HG02840 (cell line): ENCODE results near the gene R3HDM4.
"Not testable (repeated sequence)": the region's sequence is repeated elsewhere in the genome, so short reads cannot be mapped to it uniquely, and the experiment has no call there.

Source experiments
- ATAC-seq: cut with Tn5 transposase; IDR thresholded peaks from one replicate; pipeline ENCODE4 v1.9.1; 2021; ENCODE audit warnings: mild to moderate bottlenecking, moderate library complexity, moderate number of reproducible peaks; ENCODE audit not compliant: unreplicated experiment, low FRiP score

The R3HDM4 gene

DNA sequence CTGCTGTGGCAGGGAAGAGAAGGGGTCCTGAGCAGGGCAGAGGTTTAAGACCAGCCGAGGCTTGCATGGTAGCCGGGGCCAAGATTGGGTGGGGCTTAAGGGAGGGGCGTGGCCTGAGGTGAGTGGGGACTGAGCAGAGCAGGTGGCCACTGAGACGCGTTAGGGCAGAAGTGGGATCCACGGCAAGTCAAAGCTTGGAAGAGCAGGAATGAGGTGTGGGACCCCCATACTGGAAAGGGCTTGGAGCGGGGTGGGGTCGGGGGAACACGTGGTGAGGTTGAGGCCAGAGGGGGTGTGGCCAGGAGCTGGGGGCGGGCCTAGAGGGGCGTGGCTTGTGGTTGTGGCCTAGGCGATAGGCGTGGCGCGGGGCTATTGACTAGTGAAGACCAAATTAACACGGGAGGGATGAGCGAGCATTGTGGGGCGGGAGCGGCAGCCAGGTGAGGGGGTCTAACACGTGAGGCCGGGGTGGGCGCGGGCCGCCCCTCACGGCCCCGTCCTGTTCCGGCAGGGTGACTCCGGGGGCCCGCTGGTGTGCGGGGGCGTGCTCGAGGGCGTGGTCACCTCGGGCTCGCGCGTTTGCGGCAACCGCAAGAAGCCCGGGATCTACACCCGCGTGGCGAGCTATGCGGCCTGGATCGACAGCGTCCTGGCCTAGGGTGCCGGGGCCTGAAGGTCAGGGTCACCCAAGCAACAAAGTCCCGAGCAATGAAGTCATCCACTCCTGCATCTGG, 50.3 kb downstream of the R3HDM4 start:
- ATAC-seq = no peak

- ATAC-seq = no peak
These were observed 51.1 kb downstream of the R3HDM4 start for GRCh38 chr19:861756-862580.

DNA sequence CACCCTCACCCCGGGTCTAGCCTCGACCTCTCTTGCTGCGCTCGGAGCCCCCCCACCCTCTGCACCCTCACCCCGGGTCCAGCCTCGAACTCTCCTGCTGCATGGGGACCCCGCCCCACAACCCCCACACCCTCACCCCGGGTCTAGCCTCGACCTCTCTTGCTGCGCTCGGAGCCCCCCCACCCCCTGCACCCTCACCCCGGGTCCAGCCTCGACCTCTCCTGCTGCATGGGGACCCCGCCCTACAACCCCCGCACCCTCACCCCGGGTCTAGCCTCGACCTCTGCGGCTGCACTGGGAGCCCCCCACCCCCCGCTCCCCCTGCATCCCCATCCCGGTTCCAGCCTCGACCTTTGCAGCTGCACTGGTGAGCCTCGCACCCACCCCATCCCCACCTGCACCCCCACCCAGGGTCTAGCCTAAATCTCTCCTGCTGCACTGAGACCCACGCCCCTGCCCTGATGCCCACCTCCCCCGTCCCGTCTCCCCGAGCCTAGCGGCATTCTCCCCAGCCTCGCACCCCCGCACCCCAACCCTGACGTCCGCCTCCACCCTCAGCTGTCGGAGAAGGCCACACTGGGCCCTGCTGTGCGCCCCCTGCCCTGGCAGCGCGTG, 51.8 kb downstream of the R3HDM4 start:
- ATAC-seq = no peak

- ATAC-seq = no peak
These were observed 53.9 kb downstream of the R3HDM4 start, which contains the start of gene CFD for GRCh38 chr19:858868-859843. CFD (plus strand) TSS chr19:859664; CDS start chr19:859690, 26 bp downstream.

- no peak for ATAC-seq
These were observed 54.7 kb downstream of the R3HDM4 start for GRCh38 chr19:858284-858683.

- ATAC-seq = no peak
These were observed 57.4 kb downstream of the R3HDM4 start for GRCh38 chr19:855566-856120.

- ATAC-seq = no peak
These were observed 57.9 kb downstream of the R3HDM4 start for GRCh38 chr19:855142-855541.

DNA sequence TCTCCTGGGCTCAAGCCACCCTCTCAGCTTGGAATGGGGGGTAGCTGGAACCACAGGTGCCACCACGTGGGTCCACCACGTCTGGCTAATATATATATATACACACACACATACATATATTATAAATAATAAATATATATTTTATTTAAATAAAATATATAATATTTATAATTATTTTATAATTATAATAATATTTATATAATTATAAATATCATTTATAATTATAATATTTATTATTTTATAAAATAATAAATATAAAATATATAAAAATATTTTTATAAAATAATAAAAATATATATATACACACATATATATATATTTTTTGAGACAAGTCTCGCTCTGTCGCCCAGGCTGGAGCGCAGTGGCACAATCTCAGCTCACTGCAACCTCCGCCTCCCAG, 58.5 kb downstream of the R3HDM4 start:
- no peak for ATAC-seq

DNA sequence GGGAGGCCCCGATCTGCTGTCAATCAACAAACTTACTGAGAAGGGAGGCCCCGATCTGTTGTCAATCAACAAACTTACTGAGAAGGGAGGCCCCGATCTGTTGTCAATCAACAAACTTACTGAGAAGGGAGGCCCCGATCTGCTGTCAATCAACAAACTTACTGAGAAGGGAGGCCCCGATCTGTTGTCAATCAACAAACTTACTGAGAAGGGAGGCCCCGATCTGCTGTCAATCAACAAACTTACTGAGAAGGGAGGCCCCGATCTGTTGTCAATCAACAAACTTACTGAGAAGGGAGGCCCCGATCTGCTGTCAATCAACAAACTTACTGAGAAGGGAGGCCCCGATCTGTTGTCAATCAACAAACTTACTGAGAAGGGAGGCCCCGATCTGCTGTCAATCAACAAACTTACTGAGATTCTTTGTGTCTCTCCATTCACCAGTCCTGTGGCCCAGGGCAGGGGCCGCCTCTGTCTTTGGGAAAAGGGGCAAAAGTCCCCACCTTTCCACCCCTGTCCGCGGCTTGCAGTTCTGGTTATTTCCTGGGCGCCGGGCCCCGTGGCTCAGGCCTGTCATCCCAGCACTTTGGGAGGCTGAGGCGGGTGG, 59.3 kb downstream of the R3HDM4 start:
- ATAC-seq = not testable (repeated sequence)

DNA sequence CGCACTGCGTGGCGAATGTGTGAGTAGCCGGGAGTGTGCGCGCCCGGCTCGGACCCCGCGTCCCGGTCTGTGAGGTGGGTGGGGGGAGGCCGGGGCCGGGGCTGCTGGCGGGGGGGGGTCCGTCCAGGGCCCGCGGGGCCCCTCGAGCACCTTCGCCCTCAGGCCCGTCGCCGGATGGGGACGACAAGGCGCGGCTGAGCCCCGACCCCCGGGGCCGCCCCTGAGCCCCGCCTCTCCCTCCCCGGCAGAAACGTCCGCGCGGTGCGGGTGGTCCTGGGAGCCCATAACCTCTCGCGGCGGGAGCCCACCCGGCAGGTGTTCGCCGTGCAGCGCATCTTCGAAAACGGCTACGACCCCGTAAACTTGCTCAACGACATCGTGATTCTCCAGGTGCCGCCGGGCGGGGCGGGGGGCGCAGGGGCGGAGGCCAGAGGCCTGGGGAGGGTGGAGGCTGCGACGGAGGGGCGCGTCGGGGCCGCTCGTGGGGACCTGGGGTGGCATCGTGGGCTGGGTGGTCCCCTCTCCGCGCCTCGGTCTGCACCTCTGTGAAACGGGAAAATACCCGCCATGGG, 59.9 kb downstream of the R3HDM4 start:
- ATAC-seq = no peak

GRCh38 chr19:852136-853013, 60.6 kb downstream of the R3HDM4 start, which contains the start of gene ELANE:
ELANE (plus strand) TSS chr19:852303; CDS start chr19:852329, 26 bp downstream.
- no peak for ATAC-seq

GRCh38 chr19:850979-851335, 62.1 kb downstream of the R3HDM4 start:
- ATAC-seq = no peak

- no peak for ATAC-seq
These were observed 62.6 kb downstream of the R3HDM4 start for GRCh38 chr19:850221-850978.

DNA sequence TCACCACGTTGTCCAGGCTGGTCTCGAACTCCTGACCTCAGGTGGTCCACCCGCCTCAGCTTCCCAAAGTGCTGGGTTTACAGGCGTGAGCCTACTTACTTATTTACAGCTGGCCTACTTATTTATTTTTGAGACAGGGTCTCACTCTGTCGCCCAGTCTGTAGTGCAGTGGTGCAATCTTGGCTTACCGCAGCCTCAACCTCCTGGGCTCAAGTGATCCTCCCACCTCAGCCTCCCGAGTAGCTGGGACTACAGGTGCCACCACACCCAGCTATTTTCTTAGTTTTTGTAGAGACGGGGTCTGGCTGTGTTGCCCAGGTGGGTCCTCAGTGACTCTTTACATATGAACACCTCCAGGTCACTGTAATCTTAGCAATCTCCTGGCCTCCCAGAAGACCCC, 63.8 kb downstream of the R3HDM4 start:
- not testable (repeated sequence) for ATAC-seq

- ATAC-seq = no peak
These were observed 64.6 kb downstream of the R3HDM4 start for GRCh38 chr19:848386-848921.
